ENCODE measurements around the gene IFNK. TPM values are rescaled to one million over a fixed set of nuclear protein-coding genes. Genes with fewer than 3 reads are reported as not detected.

IFNK gene
- total RNA-seq, 1 experiment from 2014 or later = not detected

DNA sequence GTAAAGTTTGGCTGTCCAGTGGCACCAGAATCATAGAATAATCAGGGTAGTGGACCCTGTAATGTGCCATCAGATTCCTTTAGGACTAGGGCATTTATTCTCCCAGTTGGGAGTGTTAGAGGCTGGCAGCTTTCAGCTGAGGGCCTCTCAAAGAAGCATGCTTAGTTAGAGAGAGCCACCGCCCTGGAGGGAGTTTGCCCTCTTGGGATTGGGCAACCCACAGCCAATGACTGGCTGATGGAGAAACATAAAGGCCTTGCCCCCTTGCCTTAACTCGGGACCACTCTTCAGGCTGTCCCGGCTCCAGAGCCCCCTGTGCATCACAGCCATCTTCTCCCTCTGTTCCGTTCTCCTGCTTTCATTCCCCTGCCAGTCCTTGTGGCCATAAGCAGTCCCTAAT is 20.5 kb upstream of the IFNK start:
- BruUV-seq (replicated peaks) = no TSS peak
- CTCF ChIA-PET = no interaction called here
- H3K27me3 ChIP-seq (replicated peaks; ENCODE audit: insufficient read depth, low read depth, low read length, poor library complexity) = no peaks in the 10 kb centered on the region
- H3K36me3 ChIP-seq (ENCODE audit: insufficient read depth, low read length, poor library complexity, severe bottlenecking) = no peaks in the 10 kb centered on the region
- no peaks in the 10 kb centered on the region for H3K4me1 ChIP-seq (ENCODE audit: insufficient read depth, low read length, poor library complexity, severe bottlenecking)
- intact Hi-C loops (cut with micrococcal nuclease; ENCODE audit: unreplicated experiment) = no loop called here
- POLR2A ChIA-PET (ENCODE audit: low non-redundant PET) = no interaction called here
- no peak overlapping the region for H3K4me3 ChIP-seq (ENCODE audit: low read depth, low read length, poor library complexity, severe bottlenecking)
- H3K9me3 ChIP-seq (ENCODE audit: low read depth, low read length, poor library complexity, severe bottlenecking) = no peaks in the 10 kb centered on the region
- TF ChIP-seq, protein P1, sequence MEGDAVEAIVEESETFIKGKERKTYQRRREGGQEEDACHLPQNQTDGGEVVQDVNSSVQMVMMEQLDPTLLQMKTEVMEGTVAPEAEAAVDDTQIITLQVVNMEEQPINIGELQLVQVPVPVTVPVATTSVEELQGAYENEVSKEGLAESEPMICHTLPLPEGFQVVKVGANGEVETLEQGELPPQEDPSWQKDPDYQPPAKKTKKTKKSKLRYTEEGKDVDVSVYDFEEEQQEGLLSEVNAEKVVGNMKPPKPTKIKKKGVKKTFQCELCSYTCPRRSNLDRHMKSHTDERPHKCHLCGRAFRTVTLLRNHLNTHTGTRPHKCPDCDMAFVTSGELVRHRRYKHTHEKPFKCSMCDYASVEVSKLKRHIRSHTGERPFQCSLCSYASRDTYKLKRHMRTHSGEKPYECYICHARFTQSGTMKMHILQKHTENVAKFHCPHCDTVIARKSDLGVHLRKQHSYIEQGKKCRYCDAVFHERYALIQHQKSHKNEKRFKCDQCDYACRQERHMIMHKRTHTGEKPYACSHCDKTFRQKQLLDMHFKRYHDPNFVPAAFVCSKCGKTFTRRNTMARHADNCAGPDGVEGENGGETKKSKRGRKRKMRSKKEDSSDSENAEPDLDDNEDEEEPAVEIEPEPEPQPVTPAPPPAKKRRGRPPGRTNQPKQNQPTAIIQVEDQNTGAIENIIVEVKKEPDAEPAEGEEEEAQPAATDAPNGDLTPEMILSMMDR (conservative IDR thresholded peaks at IDR 0.05; ENCODE audit: low read depth, low read length) = no peak
- no peak for TF ChIP-seq EZH2 (IDR thresholded peaks at IDR 0.05; ENCODE audit: borderline replicate concordance, low read depth, low read length, poor library complexity, severe bottlenecking)
- H3K27ac ChIP-seq (ENCODE audit: low read depth, low read length, poor library complexity, severe bottlenecking) = no peak overlapping the region
- no peak for DNase-seq (ENCODE audit: low spot score)

DNA sequence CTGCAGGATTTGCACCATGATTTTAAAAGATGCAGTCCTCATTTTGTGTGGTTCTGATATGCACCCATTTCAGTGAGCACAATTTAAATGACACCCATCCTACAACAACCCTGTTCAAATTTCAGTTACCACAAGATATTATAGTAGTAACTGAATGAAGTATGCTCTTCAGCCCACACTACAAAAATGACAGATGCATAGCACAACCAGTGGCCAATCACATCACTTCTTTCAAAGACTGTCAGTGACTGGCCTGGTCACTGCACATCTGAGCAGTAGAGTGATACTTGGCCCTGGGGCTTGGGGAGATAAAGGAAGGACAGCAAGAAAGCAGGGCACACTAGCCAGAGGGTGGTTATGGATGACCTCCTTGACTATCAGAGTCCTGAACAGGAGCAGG is 19.8 kb upstream of the IFNK start:
- no peaks in the 10 kb centered on the region for H3K9me3 ChIP-seq (ENCODE audit: low read depth, low read length, poor library complexity, severe bottlenecking)
- no peak for TF ChIP-seq EZH2 (IDR thresholded peaks at IDR 0.05; ENCODE audit: borderline replicate concordance, low read depth, low read length, poor library complexity, severe bottlenecking)
- TF ChIP-seq, protein P1 (conservative IDR thresholded peaks at IDR 0.05; ENCODE audit: low read depth, low read length) = no peak
- H3K4me1 ChIP-seq (ENCODE audit: insufficient read depth, low read length, poor library complexity, severe bottlenecking) = no peaks in the 10 kb centered on the region
- ChIA-PET POLR2A (ENCODE audit: low non-redundant PET) (no interaction called here), CTCF (no interaction called here)
- no peaks in the 10 kb centered on the region for H3K27me3 ChIP-seq (replicated peaks; ENCODE audit: insufficient read depth, low read depth, low read length, poor library complexity)
- H3K27ac ChIP-seq (ENCODE audit: low read depth, low read length, poor library complexity, severe bottlenecking) = no peak overlapping the region
- intact Hi-C loops (cut with micrococcal nuclease; ENCODE audit: unreplicated experiment) = no loop called here
- no TSS peak for BruUV-seq (replicated peaks)
- no peak overlapping the region for H3K4me3 ChIP-seq (ENCODE audit: low read depth, low read length, poor library complexity, severe bottlenecking)
- no peaks in the 10 kb centered on the region for H3K36me3 ChIP-seq (ENCODE audit: insufficient read depth, low read length, poor library complexity, severe bottlenecking)
- no peak for DNase-seq (ENCODE audit: low spot score)

DNA sequence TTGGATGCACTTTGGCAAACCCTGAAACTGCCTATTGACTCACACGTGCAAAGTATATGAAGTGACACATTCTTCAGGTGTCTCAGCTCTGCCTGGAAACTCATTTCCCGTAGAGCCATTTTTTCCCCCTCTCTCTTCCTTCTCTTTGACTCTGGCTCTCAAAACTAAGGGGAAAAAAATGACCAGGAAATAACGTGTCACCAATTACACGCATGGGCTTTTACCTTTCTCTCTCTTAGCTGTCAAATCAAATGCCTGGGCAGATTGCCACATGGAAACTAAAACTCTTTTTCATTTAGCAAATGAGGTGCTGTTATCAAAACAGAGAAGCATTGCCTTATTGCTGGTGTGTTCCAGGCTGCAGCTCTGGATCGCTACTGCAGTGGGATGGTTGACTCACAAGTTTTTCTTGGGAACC is 18.3 kb upstream of the IFNK start:
- BruUV-seq (replicated peaks) = no TSS peak
- TF ChIP-seq EZH2 (IDR thresholded peaks at IDR 0.05; ENCODE audit: borderline replicate concordance, low read depth, low read length, poor library complexity, severe bottlenecking) = no peak
- Histone ChIP-seq H3K27ac (ENCODE audit: low read depth, low read length, poor library complexity, severe bottlenecking) (no peak overlapping the region), H3K27me3 (replicated peaks; ENCODE audit: insufficient read depth, low read depth, low read length, poor library complexity) (no peaks in the 10 kb centered on the region), H3K36me3 (ENCODE audit: insufficient read depth, low read length, poor library complexity, severe bottlenecking) (no peaks in the 10 kb centered on the region), H3K4me1 (ENCODE audit: insufficient read depth, low read length, poor library complexity, severe bottlenecking) (no peaks in the 10 kb centered on the region), H3K9me3 (ENCODE audit: low read depth, low read length, poor library complexity, severe bottlenecking) (no peaks in the 10 kb centered on the region), H3K4me3 (ENCODE audit: low read depth, low read length, poor library complexity, severe bottlenecking) (no peak overlapping the region)
- CTCF ChIA-PET = no interaction called here
- DNase-seq (ENCODE audit: low spot score) = no peak
- intact Hi-C loops (cut with micrococcal nuclease; ENCODE audit: unreplicated experiment) = no loop called here
- POLR2A ChIA-PET (ENCODE audit: low non-redundant PET) = no interaction called here

DNA sequence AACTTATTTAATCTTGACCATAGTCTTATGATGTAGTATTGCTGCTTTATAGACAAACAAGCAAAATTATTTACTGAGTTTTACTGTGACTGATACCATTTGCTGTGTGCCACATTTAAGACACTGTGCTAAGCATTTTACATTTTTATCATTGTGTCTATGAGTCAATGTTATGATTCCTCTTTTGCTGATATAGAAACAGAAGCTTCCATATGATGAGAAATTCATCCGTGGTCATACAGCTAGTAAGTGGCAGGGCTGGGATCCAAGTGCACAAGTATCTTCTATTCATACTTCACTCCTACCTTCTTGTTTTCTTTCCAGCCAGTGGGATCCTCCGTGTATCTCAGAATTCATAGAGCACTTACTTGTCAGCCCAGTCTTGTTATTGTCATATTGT is 17.1 kb upstream of the IFNK start:
- DNase-seq (ENCODE audit: low spot score) = no peak
- BruUV-seq (replicated peaks) = no TSS peak
- Histone ChIP-seq H3K27ac (ENCODE audit: low read depth, low read length, poor library complexity, severe bottlenecking) (no peak overlapping the region), H3K4me1 (ENCODE audit: insufficient read depth, low read length, poor library complexity, severe bottlenecking) (no peaks in the 10 kb centered on the region), H3K9me3 (ENCODE audit: low read depth, low read length, poor library complexity, severe bottlenecking) (no peaks in the 10 kb centered on the region), H3K36me3 (ENCODE audit: insufficient read depth, low read length, poor library complexity, severe bottlenecking) (no peaks in the 10 kb centered on the region), H3K4me3 (ENCODE audit: low read depth, low read length, poor library complexity, severe bottlenecking) (no peak overlapping the region), H3K27me3 (replicated peaks; ENCODE audit: insufficient read depth, low read depth, low read length, poor library complexity) (no peaks in the 10 kb centered on the region)
- CTCF ChIA-PET = no interaction called here
- TF ChIP-seq, protein P1 (conservative IDR thresholded peaks at IDR 0.05; ENCODE audit: low read depth, low read length) = no peak
- TF ChIP-seq EZH2 (IDR thresholded peaks at IDR 0.05; ENCODE audit: borderline replicate concordance, low read depth, low read length, poor library complexity, severe bottlenecking) = no peak
- intact Hi-C loops (cut with micrococcal nuclease; ENCODE audit: unreplicated experiment) = no loop called here
- POLR2A ChIA-PET (ENCODE audit: low non-redundant PET) = no interaction called here

All from A673 (cell line).